ENCODE data around the gene MYO15B. TPM values are rescaled to one million over a fixed set of nuclear protein-coding genes. Genes with fewer than 3 reads are reported as not detected.

The MYO15B gene
- total and polyA plus RNA-seq, 2 of the 13 experiments (the other 11 are each of a cell fraction or from before 2014, with no cell fraction given), result 2.8 to 8.1 TPM

GRCh38 chr17:75549246-75550138, 38.1 kb upstream of the MYO15B start (continued):
- no peak for TF ChIP-seq NR2C2 (CRISPR knock-in tag; IDR thresholded peaks at IDR 0.05; ENCODE audit: borderline replicate concordance)
- TF ChIP-seq ZSCAN12 (CRISPR knock-in tag; IDR thresholded peaks at IDR 0.05), result no peak
- TF ChIP-seq MXD1 (CRISPR knock-in tag; IDR thresholded peaks at IDR 0.05), result peak; percentile 87; the same call in 1 of the 2 replicates
- no peak for TF ChIP-seq SKI (IDR thresholded peaks at IDR 0.05; ENCODE audit: partially characterized antibody)
- TF ChIP-seq ZNF747 (CRISPR knock-in tag; IDR thresholded peaks at IDR 0.05; ENCODE audit: borderline replicate concordance), result peak; percentile 58; the same call in 1 of the 2 replicates
- no peak for TF ChIP-seq ZNF382 (CRISPR knock-in tag; IDR thresholded peaks at IDR 0.05; ENCODE audit: borderline replicate concordance)
- no peak for TF ChIP-seq TEAD2 (CRISPR knock-in tag; IDR thresholded peaks at IDR 0.05)
- peak; percentile 73 for TF ChIP-seq PHF8 (CRISPR knock-in tag; IDR thresholded peaks at IDR 0.05)
- no peak; the same call in 1 of the 2 replicates for TF ChIP-seq KAT7 (CRISPR knock-in tag; IDR thresholded peaks at IDR 0.05; ENCODE audit: borderline replicate concordance)
- 0 out of 2 replicates have a peak, but pooled peaks have one; percentile 29 for TF ChIP-seq CHD4 (IDR thresholded peaks at IDR 0.05; ENCODE audit: borderline replicate concordance, low read length)
- no peak for TF ChIP-seq PTBP1 (IDR thresholded peaks at IDR 0.05; ENCODE audit: low read depth, low read length, poor library complexity, severe bottlenecking)
- TF ChIP-seq SKIL (CRISPR knock-in tag; IDR thresholded peaks at IDR 0.05; ENCODE audit: borderline replicate concordance), result 0 out of 2 replicates have a peak, but pooled peaks have one; percentile 20
- peak; percentile 90 for TF ChIP-seq TBX2 (CRISPR knock-in tag; IDR thresholded peaks at IDR 0.05; ENCODE audit: borderline replicate concordance)
- TF ChIP-seq GATAD1 (CRISPR knock-in tag; IDR thresholded peaks at IDR 0.05), result peak; percentile 84
- no peak for TF ChIP-seq ZNF569 (CRISPR knock-in tag; IDR thresholded peaks at IDR 0.05; ENCODE audit: borderline replicate concordance)
- TF ChIP-seq U2AF2 (IDR thresholded peaks at IDR 0.05; ENCODE audit: low read depth, low read length), result no peak
- peak; percentile 54; the same call in 1 of the 2 replicates for TF ChIP-seq SOX5 (CRISPR knock-in tag; IDR thresholded peaks at IDR 0.05; ENCODE audit: borderline replicate concordance)
- no peak for TF ChIP-seq ZFP37 (CRISPR knock-in tag; IDR thresholded peaks at IDR 0.05; ENCODE audit: borderline replicate concordance)
- no peak for TF ChIP-seq TEF (CRISPR knock-in tag; IDR thresholded peaks at IDR 0.05)
- TF ChIP-seq LCORL (IDR thresholded peaks at IDR 0.05), result no peak
- peak; percentile 94 for TF ChIP-seq LCORL (CRISPR knock-in tag; IDR thresholded peaks at IDR 0.05)
- TF ChIP-seq TARDBP (CRISPR knock-in tag; IDR thresholded peaks at IDR 0.05), result peak; percentile 69; the same call in 1 of the 2 replicates
- no peak for TF ChIP-seq DBP (CRISPR knock-in tag; IDR thresholded peaks at IDR 0.05; ENCODE audit: not compliant biosample characterization)
- TF ChIP-seq ZNF326 (CRISPR knock-in tag; IDR thresholded peaks at IDR 0.05; ENCODE audit: borderline replicate concordance), result no peak
- no peak for TF ChIP-seq ZFP1 (CRISPR knock-in tag; IDR thresholded peaks at IDR 0.05)
- TF ChIP-seq GATAD2A (CRISPR knock-in tag; IDR thresholded peaks at IDR 0.05), result peak; percentile 82
- peak; percentile 79 for TF ChIP-seq POLR2G (IDR thresholded peaks at IDR 0.05; ENCODE audit: low read depth, low read length)

All from HepG2 (cell line).